NT2/D1 (cell line): ENCODE data around the gene CRPPA.

Experiments used
- YY1 ChIP-seq: IDR thresholded peaks from 2 replicates; pipeline ENCODE4 v1.6.1; 2011; ENCODE audit not compliant: insufficient read length, insufficient read depth
- ZNF274 ChIP-seq: IDR thresholded peaks from 2 replicates; pipeline ENCODE4 v1.6.1; 2011; ENCODE audit warnings: mild to moderate bottlenecking, low read depth, low read length

- no peak for TF ChIP-seq YY1
- TF ChIP-seq ZNF274 = no peak
Observed at GRCh38 chr7:16417906-16418305, 3.4 kb downstream of the CRPPA start.
